Loucy (cell line): Measurements from ENCODE around the gene ZBTB48.

Source experiments
- CTCF ChIP-seq: fragments of 200-600 bp; sonication (generic); conservative IDR thresholded peaks from 2 replicates; pipeline ENCODE4 v1.5.1; 2014; ENCODE audit warnings: mild to moderate bottlenecking, antibody characterized with exemption, low read length
- EZH2phosphoT487 ChIP-seq: fragments of 200-600 bp; IDR thresholded peaks from 2 replicates; pipeline ENCODE4 v1.6.1; 2018; ENCODE audit warnings: antibody characterized with exemption, mild to moderate bottlenecking, moderate library complexity, borderline replicate concordance

GRCh38 chr1:6574818-6575217, 5.0 kb upstream of the ZBTB48 start:
- no peak for TF ChIP-seq CTCF
- no peak for TF ChIP-seq EZH2phosphoT487
